ENCODE results near the gene PLXNB3.
A peak's percentile ranks its signal among the peaks of the same experiment; 100 is the strongest.

PLXNB3 gene

GRCh38 chrX:153774576-153775292 lies 10.7 kb downstream of the PLXNB3 start:
- DNase-seq = no peak

GRCh38 chrX:153775293-153776119 lies 11.5 kb downstream of the PLXNB3 start:
- DNase-seq = no peak

- DNase-seq = no peak
These were observed 12.1 kb downstream of the PLXNB3 start for GRCh38 chrX:153776120-153776599.

- no peak for DNase-seq
These were observed 12.6 kb downstream of the PLXNB3 start for GRCh38 chrX:153776611-153777045.

GRCh38 chrX:153777261-153778090 lies 13.4 kb downstream of the PLXNB3 start:
- no peak for DNase-seq

- DNase-seq = no peak
These were observed 14.1 kb downstream of the PLXNB3 start for GRCh38 chrX:153778181-153778580.

- no peak for DNase-seq
These were observed 14.6 kb downstream of the PLXNB3 start for GRCh38 chrX:153778684-153779101.

- no peak for DNase-seq
These were observed 16.0 kb downstream of the PLXNB3 start for GRCh38 chrX:153779891-153780677.

- no peak for DNase-seq
These were observed 16.8 kb downstream of the PLXNB3 start, which contains the start of gene SRPK3 for GRCh38 chrX:153780678-153781427. Gene SRPK3, plus strand, starts transcription at chrX:153781041. Its CDS starts 46 bp downstream, at chrX:153781087.

GRCh38 chrX:153781428-153782047 lies 17.5 kb downstream of the PLXNB3 start:
- no peak for DNase-seq

GRCh38 chrX:153782313-153782712 lies 18.3 kb downstream of the PLXNB3 start:
- peak in 1 of 2 donors; percentile 10 for DNase-seq

- no peak for DNase-seq
These were observed 18.8 kb downstream of the PLXNB3 start for GRCh38 chrX:153782871-153783270.

GRCh38 chrX:153783378-153784013 lies 19.4 kb downstream of the PLXNB3 start:
- DNase-seq = no peak

- no peak for DNase-seq
These were observed 20.4 kb downstream of the PLXNB3 start for GRCh38 chrX:153784325-153784967.

GRCh38 chrX:153786669-153787068 lies 22.6 kb downstream of the PLXNB3 start:
- DNase-seq = no peak

- DNase-seq = no peak
These were observed 25.6 kb downstream of the PLXNB3 start for GRCh38 chrX:153789654-153790053.

- DNase-seq = no peak
These were observed 27.2 kb downstream of the PLXNB3 start for GRCh38 chrX:153791104-153791852.

- no peak for DNase-seq
These were observed 28.3 kb downstream of the PLXNB3 start for GRCh38 chrX:153792368-153792767.

GRCh38 chrX:153793291-153793690 lies 29.2 kb downstream of the PLXNB3 start:
- DNase-seq = no peak

Measured in hippocampal formation (tissue), 2 donors.